T-helper 1 cell (primary cell): ENCODE measurements around the gene OR2AK2.

Experiments
- DNase-seq, 5 donors: peaks; one replicate each; pipeline ENCODE4 v3.0.0-alpha.2; 2012 to 2020
- total RNA-seq, 4 donors: gene quantifications; one replicate each; lab custom pipeline; 2026; lab: John Stamatoyannopoulos, UW

The OR2AK2 gene, protein sequence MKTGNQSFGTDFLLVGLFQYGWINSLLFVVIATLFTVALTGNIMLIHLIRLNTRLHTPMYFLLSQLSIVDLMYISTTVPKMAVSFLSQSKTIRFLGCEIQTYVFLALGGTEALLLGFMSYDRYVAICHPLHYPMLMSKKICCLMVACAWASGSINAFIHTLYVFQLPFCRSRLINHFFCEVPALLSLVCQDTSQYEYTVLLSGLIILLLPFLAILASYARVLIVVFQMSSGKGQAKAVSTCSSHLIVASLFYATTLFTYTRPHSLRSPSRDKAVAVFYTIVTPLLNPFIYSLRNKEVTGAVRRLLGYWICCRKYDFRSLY
- 0 to 0.30 (median 0.06) reads per million in 4 donors for total RNA-seq

DNA sequence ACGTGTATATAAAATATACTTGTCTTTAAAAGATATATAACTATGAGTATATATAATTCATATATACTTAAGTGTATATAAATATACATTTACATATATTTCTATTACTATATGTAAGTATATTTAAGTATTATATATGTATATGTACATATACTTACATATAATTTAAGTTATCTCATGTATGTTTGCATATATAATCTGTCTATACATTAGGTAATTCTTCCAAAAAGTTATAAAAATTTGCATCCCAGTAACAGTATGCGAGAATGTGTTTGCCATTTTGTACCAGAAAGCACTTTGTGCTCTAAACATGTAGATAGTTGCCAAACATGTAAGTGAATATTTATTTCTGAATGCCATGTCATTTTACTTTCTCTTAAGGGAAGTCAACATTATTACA is at the start of gene OR2AK2:
TSS of gene OR2AK2 (plus strand) at position 301 of the 400 bp plus-strand sequence. CDS start 144 bp downstream, outside the sequence.
- DNase-seq, result no peak

DNA sequence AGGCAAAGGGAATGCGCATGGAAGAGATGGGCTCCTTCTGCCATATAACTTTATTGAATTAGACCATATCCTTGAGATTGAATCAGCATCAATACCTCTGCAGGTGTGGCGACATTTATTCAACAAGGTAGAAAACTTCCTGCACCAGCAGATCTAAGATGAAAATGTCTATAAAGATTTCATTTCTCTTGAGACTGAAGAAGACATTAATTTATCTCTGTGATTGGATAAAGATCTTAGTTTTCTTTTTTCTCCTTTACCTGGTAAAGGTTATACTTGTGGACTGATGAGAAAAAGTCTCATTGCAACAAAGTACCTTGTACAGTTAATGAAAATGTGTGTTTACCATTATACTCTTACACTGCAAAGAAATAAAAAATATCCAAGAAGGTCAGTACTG is 45.1 kb upstream of the OR2AK2 start, which contains the start of gene OR2T8:
TSS of gene OR2T8 (plus strand) at position 301 of the 400 bp plus-strand sequence. CDS start 766 bp downstream, outside the sequence.
- DNase-seq, result no peak

DNA sequence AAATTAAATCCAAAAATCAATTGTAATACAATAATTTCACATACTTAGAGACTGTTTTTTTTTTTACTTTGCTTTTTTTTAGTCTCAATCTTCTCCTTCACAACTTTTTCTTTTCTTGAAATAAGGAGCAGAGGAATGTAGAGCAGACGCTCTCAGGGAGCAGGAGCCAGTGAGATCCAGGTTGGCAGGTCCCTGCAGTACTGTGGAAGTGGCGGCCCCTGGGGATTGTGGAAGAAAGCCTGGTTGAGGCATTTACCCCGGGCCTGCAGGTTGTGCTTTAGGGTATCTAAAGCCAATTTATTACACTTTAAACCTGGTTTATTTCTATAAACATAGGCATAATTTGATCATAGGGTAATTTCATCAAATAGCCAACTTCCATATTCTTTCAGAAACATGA is 41.1 kb upstream of the OR2AK2 start:
- DNase-seq, result no peak

DNA sequence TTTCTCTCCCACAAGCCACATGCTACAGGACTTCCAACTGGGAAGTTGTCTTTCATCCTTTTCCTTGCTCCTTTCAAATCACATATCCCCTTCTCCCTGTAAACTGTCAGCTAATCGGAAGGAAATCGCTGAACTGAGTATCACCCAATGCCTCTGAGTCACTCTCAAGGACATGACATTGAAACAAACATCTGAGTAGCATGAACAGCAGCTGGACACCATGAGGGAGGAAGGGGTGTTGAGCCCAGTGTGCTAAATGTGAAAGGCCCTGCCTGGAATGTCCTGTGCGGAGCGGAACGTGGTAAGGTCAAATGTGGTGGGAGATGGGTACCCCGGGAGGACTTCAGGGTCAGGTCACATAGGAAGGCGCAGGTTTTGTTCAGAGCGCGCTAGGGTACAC is 40.2 kb upstream of the OR2AK2 start, which contains the start of gene OR2AJ1:
TSS of gene OR2AJ1 (plus strand) at position 22 of the 400 bp plus-strand sequence. CDS start 8,880 bp downstream, outside the sequence.
- DNase-seq, result no peak

DNA sequence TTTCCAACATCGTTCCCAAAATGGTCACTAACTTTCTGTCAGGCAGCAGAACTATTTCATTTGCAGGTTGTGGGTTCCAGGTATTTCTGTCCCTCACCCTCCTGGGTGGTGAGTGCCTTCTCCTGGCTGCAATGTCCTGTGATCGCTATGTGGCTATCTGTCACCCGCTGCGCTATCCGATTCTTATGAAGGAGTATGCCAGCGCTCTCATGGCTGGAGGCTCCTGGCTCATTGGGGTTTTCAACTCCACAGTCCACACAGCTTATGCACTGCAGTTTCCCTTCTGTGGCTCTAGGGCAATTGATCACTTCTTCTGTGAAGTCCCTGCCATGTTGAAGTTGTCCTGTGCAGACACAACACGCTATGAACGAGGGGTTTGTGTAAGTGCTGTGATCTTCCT is 31.0 kb upstream of the OR2AK2 start:
- no peak for DNase-seq

DNA sequence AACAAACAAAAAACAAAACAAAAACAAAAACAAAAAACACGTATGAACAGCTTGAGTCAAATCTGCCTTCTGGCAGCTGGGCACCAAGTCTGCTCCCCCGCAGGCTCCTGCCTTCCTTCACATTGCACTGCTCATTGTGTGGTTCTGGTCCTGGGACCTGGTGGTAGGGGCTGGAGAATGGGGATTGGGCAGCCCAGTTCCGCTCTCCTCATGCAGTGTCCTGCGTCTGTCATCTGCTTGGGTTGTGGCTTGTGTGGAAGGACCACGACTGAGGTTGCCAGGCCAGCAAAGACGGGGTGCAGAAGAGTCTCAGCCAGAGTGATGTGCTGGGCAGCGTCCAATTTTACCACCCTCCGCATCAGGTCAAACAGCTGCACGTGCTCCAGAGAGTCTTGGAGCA is 29.3 kb upstream of the OR2AK2 start:
- DNase-seq, result no peak

DNA sequence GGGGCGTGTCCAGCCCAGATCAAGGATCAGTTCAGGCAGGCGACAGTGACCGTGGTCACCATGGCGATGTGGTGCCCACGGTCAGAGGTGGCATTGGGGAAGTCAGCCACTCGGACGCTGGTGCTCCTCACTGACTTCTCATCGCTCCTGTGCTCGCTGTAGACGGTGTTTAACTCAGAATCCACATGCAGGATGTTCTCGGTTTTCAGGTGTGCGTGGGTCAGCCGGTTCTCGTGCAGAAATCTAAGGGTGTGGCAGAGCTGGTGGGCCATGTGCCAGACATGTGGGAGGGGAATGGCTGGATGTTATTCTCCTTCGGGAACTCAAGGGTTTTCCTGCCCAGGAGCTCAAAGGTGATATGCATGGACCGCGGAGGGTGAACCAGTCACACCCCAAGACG is 28.6 kb upstream of the OR2AK2 start:
- no peak for DNase-seq

DNA sequence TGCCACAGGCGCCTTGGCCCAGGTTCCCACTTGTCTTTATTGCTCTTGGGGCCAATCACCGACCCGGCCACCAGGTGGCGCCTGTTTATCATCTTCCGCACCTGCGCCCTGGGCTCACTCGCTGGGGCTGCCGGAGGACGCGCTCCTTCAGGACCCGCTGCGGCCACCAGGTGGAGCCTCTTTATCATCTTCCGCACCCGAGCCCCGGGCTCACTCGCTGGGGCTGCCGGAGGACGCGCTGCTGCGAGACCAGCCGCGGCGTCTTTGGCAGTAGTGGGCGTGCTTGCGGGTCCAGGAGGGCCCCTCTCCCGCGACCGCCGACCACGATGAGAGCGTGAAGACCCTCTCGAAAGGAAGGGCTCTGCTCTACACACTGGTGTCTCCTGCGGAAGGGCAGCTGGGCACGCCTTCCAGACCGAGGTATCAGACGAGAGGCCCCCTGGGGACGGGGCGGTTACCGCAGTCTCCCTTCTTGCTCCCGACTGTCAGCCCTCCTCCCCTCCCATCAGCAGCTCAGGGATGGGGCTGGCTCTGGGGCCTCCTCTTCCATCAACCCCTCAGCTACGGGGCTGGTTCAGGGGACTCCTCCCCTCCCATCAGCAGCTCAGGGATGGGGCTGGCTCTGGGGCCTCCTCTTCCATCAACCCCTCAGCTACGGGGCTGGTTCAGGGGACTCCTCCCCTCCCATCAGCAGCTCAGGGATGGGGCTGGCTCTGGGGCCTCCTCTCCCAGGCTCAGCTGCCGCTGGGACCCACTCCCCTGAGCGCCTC is 27.9 kb upstream of the OR2AK2 start:
- peak; percentile 44 to 83 (median 75) for DNase-seq

DNA sequence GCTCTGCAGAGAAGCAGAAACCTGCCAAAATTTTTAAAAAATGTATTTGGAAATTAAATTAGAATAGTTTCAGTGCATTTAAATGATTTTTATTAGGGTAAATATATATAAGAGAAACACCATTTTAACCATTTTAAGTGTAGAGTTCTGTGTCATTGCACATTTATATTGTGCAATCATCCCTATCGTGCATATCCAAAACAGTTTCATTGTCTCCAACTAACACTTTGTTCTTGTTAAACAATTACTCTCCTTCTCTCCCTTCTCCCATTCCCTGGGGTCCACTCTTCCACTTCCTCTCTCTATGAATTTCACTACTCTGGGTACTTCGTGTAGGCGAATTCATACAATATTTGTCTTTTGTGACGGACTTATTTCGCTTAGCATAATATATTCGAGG is 22.4 kb upstream of the OR2AK2 start:
- DNase-seq, result no peak

DNA sequence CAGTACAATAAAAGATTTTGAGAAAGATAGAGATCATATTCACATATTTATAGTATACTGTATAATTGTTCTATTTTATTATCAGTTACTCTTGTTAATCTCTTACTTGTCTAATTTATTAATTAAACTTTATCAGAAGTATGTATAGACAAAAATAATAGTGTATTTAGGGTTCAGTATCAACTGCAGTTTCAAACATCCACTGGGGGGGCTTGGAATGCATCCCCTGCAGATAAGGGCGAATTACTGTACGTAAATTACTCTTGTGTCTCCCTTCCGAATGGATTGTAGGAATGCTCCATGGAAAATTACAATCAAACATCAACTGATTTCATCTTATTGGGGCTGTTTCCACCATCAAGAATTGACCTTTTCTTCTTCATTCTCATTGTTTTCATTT is 16.5 kb upstream of the OR2AK2 start, which contains the start of gene OR2L8:
TSS of gene OR2L8 (plus strand) at position 301 of the 400 bp plus-strand sequence. CDS start at position 301, 0 bp downstream.
- no peak for DNase-seq

DNA sequence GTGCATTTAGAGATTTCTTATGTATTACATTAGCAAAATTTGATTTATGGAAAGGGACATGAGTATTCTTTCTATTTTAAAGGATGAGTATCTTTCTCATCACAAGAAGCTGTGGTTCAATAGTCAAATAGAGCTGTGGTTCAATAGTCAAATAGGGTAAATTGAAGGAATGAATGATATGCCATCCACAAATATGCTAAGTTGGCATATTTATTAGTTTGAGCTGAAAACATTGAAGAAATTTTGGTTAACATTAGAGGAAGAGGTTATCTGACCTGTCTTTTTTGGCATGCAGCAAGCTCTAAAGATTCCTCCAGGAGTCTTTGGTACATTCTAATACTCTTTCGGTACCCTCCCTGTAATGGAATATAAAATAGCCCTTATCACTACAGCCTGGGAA is 11.6 kb upstream of the OR2AK2 start:
- no peak for DNase-seq

DNA sequence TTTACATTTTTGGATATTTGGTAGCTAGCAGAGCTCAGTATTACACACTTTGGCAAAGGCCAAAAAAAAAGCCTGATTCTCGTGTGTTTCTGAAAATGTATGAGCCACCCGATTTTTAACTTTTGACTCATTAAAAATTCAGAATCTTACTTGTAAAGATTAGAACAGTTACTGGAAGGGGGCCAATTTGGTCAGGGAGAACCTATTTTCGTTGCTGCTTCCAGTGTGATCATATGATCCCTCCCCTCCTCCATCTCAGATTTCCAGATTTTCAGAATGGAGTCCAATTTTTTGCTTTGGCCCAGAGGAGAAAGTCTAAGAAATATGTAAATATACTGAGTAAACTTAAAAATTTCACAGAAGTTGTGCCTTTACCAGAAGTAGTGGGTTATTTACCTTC is 3.2 kb upstream of the OR2AK2 start:
- no peak for DNase-seq

DNA sequence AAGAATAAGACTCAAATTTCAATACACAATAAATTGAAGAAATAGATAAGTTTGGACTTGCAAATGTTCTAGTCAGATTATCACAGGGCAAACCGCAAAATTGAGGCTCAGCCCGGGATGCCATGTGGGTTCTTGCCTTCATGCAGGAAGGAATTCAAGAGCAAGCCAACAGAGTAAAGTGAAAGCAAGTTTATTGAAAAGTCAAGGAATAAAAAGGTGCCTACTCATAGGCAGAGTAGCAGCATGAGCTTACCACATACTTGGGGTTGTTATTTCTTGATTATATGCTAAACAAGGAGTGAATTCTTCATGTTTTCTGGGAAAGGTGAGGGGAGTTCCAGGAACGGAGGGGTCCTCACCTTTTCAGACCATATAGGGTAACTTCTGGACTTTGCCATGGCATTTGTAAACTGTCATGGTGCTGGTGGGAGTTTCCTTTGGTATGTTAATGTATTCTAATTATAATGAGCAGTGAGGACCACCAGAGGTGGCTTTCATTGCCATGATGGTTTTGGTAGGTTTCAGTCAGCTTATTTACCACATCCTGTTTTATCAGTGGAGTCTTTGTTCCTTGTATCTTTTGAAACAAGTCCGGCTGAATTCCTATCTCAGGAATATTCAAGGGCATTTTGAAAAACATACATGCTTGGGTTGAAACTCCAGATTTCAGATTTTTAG is 2.0 kb upstream of the OR2AK2 start:
- no peak for DNase-seq

DNA sequence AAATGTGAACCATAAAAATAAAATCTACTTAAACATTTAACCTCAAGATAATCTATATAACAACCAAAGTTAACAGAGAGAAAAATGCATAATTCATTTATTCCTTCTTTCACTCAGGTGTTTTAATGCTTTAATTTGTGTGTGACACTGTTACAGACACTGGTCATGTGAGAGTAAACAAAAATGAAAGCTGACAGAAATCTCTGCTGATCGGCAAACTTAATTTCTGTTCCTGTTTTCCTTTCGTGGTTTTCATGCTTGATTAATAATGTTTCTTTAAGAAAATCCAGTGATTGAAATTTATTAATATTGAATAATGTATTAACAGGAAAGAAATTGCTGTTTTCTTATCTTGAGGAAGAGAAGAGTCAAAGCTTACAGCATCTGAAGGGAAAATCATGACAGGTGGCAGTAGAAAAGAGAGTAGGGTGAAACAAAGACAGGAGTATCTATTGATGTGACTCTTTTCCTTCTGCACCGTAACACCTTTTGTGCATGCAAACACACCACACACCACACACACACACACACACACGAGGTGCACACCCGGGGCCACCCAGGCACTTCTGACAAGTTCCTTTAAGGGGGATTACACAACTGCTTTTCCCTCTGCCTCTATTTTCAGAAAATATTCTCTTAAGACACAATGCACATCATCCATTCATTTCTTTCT is 1.6 kb downstream of the OR2AK2 start:
- no peak for DNase-seq

DNA sequence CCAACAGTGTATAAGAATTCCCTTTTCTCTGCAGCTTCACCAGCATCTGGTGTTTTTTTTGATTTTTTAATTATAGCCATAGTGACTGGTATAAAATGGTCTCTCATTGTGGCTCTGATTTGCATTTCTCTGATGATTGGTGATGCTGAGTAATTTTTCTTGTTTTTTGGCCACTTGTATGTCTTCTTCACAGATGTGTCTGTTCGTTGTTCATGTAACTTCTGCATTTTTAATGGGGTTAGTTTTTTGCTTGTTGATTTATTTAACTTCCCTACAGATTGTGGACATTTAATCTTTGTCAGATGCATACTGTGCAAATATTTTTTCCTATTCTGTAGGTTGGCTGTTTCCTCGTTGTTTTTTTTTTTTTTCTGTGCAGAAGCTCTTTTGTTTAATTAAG is 28.0 kb downstream of the OR2AK2 start:
- DNase-seq, result no peak

DNA sequence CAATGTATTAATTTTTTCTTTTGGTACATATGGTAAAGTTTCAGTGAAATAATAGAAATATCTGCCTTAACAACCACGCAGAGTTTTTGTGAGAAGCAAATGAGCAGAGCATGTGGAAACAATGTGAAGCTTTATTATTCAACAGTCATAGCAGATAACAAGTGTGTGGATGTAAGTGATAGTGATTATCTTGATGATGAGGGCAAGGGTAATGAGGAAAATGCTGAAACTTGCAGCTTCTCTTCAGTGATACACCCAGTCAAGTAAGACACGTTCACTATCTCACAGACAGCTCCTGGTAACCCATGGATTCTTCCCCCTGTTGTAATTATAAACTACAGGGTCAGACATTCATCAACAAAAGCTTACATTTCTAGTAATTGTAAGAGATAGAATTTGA is 33.8 kb downstream of the OR2AK2 start:
- DNase-seq, result no peak

DNA sequence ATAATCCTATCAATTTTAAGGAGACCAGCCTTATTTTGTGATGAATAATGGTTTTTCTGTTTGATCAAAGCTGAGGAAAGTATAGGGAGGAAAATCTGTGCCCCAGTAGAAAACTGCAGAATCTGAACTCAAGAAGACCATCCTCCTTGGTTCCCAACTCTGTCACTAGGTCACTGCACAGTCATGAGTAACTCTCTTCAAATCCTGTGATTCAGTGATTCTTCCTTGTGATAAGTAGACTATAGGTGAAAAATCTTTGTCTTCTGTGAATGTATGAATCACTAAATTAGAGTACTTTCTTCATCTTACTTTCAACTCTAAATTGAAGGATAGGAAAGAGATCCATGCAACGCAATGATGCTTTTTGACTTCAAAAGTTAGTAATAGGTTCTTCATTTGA is 35.1 kb downstream of the OR2AK2 start:
- DNase-seq, result no peak

DNA sequence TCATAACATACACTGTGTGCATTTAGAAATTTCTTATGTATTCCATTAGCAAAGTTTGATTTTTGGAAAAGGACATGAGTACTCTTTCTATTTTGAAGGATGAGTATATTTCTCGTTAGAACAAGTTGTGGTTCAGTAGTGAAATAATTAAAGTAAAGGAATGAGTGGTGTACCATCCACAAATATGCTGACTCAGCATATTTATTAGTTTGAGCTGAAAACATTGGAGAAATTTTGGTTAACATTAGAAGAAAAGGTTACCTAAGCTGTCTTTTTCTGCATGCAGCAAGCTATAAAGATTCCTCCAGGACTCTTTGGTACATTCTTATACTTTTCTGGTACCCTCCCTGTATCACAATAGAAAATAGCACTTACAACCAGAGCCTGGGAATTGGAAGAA is 42.7 kb downstream of the OR2AK2 start:
- no peak for DNase-seq

DNA sequence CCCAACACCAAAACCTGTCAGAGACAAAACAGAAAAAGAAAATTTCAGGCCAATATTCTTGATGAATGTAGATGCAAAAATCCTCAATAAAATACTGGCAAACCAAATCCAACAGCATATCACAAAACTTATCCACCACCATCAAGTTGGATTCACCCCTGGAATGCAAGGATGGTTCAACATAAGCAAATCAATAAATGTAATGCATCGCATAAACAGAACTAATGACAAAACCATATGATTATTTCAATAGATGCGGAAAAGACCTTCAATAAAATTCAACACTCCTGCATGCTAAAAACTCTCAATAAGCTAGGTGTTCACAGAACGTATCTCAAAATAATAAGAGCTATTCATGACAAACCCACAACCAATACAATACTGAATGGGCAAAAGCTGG is 44.6 kb downstream of the OR2AK2 start:
- DNase-seq, result no peak

DNA sequence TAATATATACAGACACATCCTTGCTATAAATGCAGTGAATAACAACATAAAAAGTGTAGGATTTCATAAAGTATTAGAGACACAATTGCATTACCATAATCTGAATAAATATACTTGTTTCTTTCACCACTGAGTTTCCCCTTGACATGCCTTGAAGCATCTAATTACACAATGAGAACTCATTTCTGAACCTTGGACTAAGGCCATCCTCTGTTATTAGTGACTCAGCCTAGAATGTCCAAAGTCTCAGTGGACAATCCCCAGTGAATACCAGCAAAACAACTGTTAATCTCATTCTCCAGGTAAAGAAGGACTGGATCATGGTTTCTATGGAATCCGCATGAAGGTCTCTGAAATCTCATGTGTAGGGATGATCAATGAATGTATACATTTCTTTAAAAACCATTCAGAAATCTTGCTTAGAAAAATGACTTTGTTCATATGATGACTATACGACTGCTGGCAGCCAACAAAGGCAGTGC is 48.2 kb downstream of the OR2AK2 start, which contains the start of gene OR2L5:
TSS of gene OR2L5 (plus strand) at position 432 of the 482 bp plus-strand sequence. CDS start 8,288 bp downstream, outside the sequence.
- no peak for DNase-seq

DNA sequence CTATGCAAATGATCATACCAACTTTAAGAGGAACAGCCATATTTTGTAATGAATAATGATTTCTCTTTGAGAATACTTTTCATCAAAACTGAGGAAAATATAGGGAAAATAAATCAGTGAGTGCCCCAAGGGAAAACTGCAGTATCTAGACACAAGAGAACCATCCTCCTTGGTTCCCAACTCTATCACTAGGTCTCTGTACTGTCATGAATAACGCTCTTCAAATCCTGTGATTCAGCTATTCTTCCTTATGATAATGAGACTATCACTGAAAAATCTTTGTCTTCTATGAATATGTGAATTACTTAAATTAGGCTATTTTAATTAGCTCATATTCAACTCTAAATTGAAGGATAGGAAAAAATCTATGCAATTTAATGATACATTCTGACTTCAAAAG is 50.8 kb downstream of the OR2AK2 start:
- no peak for DNase-seq
